ENCODE results near the gene GP1BA.

The GP1BA gene

GRCh38 chr17:4938688-4939545 is 6.8 kb downstream of the GP1BA start:
- DNase-seq (ENCODE audit: low read depth) = no peak

GRCh38 chr17:4939546-4939795 is 7.4 kb downstream of the GP1BA start:
- no peak for DNase-seq (ENCODE audit: low read depth)

GRCh38 chr17:4939796-4940554 is 7.9 kb downstream of the GP1BA start, which contains the start of the genes RNF167 and SLC25A11:
RNF167 (plus strand) TSS chr17:4940268; CDS start chr17:4940910, 642 bp downstream.
SLC25A11 (minus strand) TSS chr17:4940046; CDS start chr17:4939910, 136 bp downstream.
- DNase-seq (ENCODE audit: low read depth) = peak; percentile 98

- DNase-seq (ENCODE audit: low read depth) = no peak
These were observed 8.7 kb downstream of the GP1BA start for GRCh38 chr17:4940555-4941318.

GRCh38 chr17:4941319-4941610 is 9.2 kb downstream of the GP1BA start:
- no peak for DNase-seq (ENCODE audit: low read depth)

- no peak for DNase-seq (ENCODE audit: low read depth)
These were observed 10.9 kb downstream of the GP1BA start for GRCh38 chr17:4942760-4943508.

GRCh38 chr17:4944163-4944553 is 12.1 kb downstream of the GP1BA start:
- no peak for DNase-seq (ENCODE audit: low read depth)

- DNase-seq (ENCODE audit: low read depth) = no peak
These were observed 12.6 kb downstream of the GP1BA start for GRCh38 chr17:4944554-4945175.

GRCh38 chr17:4945176-4945943 is 13.3 kb downstream of the GP1BA start:
- DNase-seq (ENCODE audit: low read depth) = peak; percentile 67

- DNase-seq (ENCODE audit: low read depth) = no peak
These were observed 13.8 kb downstream of the GP1BA start for GRCh38 chr17:4945944-4946280.

GRCh38 chr17:4946312-4946976 is 14.4 kb downstream of the GP1BA start:
- no peak for DNase-seq (ENCODE audit: low read depth)

- no peak for DNase-seq (ENCODE audit: low read depth)
These were observed 14.9 kb downstream of the GP1BA start for GRCh38 chr17:4947010-4947410.

- DNase-seq (ENCODE audit: low read depth) = no peak
These were observed 15.5 kb downstream of the GP1BA start for GRCh38 chr17:4947411-4948165.

- no peak for DNase-seq (ENCODE audit: low read depth)
These were observed 16.3 kb downstream of the GP1BA start, which contains the start of gene PFN1 for GRCh38 chr17:4948166-4948930. PFN1 (minus strand) TSS chr17:4948530; CDS start chr17:4948394, 136 bp downstream.

GRCh38 chr17:4948931-4949320 is 16.8 kb downstream of the GP1BA start:
- no peak for DNase-seq (ENCODE audit: low read depth)

- DNase-seq (ENCODE audit: low read depth) = no peak
These were observed 17.4 kb downstream of the GP1BA start for GRCh38 chr17:4949321-4950074.

GRCh38 chr17:4950075-4950745 is 18.1 kb downstream of the GP1BA start:
- no peak for DNase-seq (ENCODE audit: low read depth)
